SK-N-SH (cell line): ENCODE measurements around the gene AGXT2.

Experiments
- CHD2 ChIP-seq: fragments of 150-350 bp; IDR thresholded peaks from 2 replicates; pipeline ENCODE4 v1.6.1; 2018; ENCODE audit warnings: low read length; ENCODE audit not compliant: partially characterized antibody
- EZH2phosphoT487 ChIP-seq: fragments of 200-600 bp; sonication (generic); IDR thresholded peaks from 2 replicates; pipeline ENCODE4 v1.6.1; 2017; ENCODE audit warnings: low read depth, mixed run types, mild to moderate bottlenecking, antibody characterized with exemption, moderate library complexity, borderline replicate concordance
- IRF3 ChIP-seq: fragments of 150-350 bp; IDR thresholded peaks from 2 replicates; pipeline ENCODE4 v1.6.1; 2016; ENCODE audit warnings: mild to moderate bottlenecking, low read depth, low read length
- MXI1 ChIP-seq: IDR thresholded peaks from 2 replicates; pipeline ENCODE4 v1.6.1; 2012; ENCODE audit warnings: mild to moderate bottlenecking, low read depth, low read length, improper control_type of control experiment
- RCOR1 ChIP-seq: fragments of 150-350 bp; IDR thresholded peaks from 2 replicates; pipeline ENCODE4 v1.6.1; 2017; ENCODE audit warnings: antibody characterized with exemption, low read length
- RFX5 ChIP-seq: IDR thresholded peaks from 2 replicates; pipeline ENCODE4 v1.6.1; 2012; ENCODE audit warnings: mild to moderate bottlenecking, improper control_type of control experiment, low read length
- SIN3A ChIP-seq: IDR thresholded peaks from 2 replicates; pipeline ENCODE4 v1.6.1; 2012; ENCODE audit warnings: low read depth, mild to moderate bottlenecking, low read length, moderate library complexity, borderline replicate concordance
- TF ChIP-seq, protein P1 (sequence below): fragments of 200-600 bp; sonication (generic); IDR thresholded peaks from 2 replicates; pipeline ENCODE4 v1.6.1; 2017; ENCODE audit warnings: antibody characterized with exemption, mild to moderate bottlenecking, moderate library complexity

DNA sequence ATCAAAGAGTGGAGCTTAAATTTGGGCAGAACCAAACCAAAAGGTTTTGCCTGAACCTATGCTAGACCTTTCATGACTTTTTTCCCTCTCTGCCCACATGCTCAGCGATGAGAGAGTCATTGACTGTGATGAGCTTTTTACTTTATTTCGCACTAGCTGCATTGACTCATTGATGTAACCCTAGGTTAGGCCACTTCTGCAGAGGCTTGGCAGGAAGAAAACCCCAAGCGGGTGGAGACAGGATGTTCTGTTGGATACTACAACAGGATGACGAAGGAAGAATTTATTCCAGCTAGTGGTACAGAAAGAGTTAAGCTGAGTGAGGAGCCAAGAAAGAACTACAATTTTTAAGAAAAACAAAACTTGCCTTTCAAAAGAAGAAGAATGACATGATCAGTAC lies 18.4 kb downstream of the AGXT2 start:
- no peak for TF ChIP-seq RCOR1
- TF ChIP-seq, protein P1, sequence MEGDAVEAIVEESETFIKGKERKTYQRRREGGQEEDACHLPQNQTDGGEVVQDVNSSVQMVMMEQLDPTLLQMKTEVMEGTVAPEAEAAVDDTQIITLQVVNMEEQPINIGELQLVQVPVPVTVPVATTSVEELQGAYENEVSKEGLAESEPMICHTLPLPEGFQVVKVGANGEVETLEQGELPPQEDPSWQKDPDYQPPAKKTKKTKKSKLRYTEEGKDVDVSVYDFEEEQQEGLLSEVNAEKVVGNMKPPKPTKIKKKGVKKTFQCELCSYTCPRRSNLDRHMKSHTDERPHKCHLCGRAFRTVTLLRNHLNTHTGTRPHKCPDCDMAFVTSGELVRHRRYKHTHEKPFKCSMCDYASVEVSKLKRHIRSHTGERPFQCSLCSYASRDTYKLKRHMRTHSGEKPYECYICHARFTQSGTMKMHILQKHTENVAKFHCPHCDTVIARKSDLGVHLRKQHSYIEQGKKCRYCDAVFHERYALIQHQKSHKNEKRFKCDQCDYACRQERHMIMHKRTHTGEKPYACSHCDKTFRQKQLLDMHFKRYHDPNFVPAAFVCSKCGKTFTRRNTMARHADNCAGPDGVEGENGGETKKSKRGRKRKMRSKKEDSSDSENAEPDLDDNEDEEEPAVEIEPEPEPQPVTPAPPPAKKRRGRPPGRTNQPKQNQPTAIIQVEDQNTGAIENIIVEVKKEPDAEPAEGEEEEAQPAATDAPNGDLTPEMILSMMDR: no peak
- no peak for TF ChIP-seq SIN3A
- no peak for TF ChIP-seq IRF3
- no peak for TF ChIP-seq CHD2
- no peak for TF ChIP-seq EZH2phosphoT487
- TF ChIP-seq RFX5: no peak
- TF ChIP-seq MXI1: no peak
